Measurements from ENCODE around the gene FOXO6. TPM values are rescaled to one million over a fixed set of nuclear protein-coding genes. Genes with fewer than 3 reads are reported as not detected.

FOXO6 gene
- total and polyA plus RNA-seq, 2 donors from 2014 or later: 0.47 to 1.0 TPM

- Histone ChIP-seq H3K4me1 (ENCODE audit: control insufficient read depth in 2 of 3, insufficient read depth in 2 of 3, low read depth in 1 of 3, low read length in 3 of 3) (peaks cover 0 to 3% (median 0%) of the 10 kb centered on the region in 3 donors), H3K27ac (ENCODE audit: low read depth in 2 of 2, low read length in 2 of 2) (no peak overlapping the region), H3K27me3 (ENCODE audit: control insufficient read depth, insufficient read depth, low read length) (no peaks in the 10 kb centered on the region), H3K9ac (ENCODE audit: low read length in 3 of 3) (no peak overlapping the region), H3K4me3 (ENCODE audit: low read length in 3 of 3) (no peak overlapping the region), H3K9me3 (ENCODE audit: control insufficient read depth in 2 of 3, insufficient read depth in 1 of 3, low read length in 3 of 3) (no peaks in the 10 kb centered on the region), H3K36me3 (ENCODE audit: control insufficient read depth in 2 of 3, insufficient read depth in 3 of 3, low read length in 3 of 3) (no peaks in the 10 kb centered on the region)
- TF ChIP-seq, protein P1, sequence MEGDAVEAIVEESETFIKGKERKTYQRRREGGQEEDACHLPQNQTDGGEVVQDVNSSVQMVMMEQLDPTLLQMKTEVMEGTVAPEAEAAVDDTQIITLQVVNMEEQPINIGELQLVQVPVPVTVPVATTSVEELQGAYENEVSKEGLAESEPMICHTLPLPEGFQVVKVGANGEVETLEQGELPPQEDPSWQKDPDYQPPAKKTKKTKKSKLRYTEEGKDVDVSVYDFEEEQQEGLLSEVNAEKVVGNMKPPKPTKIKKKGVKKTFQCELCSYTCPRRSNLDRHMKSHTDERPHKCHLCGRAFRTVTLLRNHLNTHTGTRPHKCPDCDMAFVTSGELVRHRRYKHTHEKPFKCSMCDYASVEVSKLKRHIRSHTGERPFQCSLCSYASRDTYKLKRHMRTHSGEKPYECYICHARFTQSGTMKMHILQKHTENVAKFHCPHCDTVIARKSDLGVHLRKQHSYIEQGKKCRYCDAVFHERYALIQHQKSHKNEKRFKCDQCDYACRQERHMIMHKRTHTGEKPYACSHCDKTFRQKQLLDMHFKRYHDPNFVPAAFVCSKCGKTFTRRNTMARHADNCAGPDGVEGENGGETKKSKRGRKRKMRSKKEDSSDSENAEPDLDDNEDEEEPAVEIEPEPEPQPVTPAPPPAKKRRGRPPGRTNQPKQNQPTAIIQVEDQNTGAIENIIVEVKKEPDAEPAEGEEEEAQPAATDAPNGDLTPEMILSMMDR (IDR thresholded peaks at IDR 0.05; ENCODE audit: borderline replicate concordance, extremely low read depth, insufficient read depth): no peak
- FAIRE-seq (no peak), DNase-seq (no peak)
- intact Hi-C loops (cut with DNase I): no loop called here
Measured at GRCh38 chr1:41397020-41397419, 35.8 kb downstream of the FOXO6 start.

DNA sequence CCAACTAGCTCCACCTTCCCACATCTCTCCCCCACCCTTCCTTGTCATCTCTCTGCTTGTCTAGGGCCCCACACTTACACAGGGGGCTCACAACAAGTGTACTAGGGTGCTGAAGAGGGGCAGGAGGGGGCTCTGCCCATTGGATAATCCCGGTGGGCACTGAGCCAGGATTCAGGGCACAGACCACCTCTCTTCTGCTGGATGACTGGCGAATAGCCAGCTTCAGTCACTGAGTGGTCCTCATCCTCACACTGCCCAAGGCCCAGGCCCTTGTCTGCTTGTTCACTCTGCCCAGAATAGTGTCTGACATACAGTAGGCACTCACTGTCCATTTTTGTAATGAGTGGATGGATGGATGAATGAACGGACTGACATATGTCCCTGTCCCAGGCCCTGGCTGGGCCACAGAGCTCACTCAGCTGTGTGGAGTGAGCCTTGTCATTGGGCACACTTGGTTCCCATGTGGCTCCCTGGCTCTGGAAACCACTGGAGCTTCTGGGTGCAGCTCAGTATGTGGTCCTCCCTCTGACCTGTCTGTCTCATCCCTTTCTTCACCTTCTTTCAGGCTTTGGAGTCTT, 36.6 kb downstream of the FOXO6 start:
- no peak for FAIRE-seq
- TF ChIP-seq, protein P1 (IDR thresholded peaks at IDR 0.05; ENCODE audit: borderline replicate concordance, extremely low read depth, insufficient read depth): no peak

DNA sequence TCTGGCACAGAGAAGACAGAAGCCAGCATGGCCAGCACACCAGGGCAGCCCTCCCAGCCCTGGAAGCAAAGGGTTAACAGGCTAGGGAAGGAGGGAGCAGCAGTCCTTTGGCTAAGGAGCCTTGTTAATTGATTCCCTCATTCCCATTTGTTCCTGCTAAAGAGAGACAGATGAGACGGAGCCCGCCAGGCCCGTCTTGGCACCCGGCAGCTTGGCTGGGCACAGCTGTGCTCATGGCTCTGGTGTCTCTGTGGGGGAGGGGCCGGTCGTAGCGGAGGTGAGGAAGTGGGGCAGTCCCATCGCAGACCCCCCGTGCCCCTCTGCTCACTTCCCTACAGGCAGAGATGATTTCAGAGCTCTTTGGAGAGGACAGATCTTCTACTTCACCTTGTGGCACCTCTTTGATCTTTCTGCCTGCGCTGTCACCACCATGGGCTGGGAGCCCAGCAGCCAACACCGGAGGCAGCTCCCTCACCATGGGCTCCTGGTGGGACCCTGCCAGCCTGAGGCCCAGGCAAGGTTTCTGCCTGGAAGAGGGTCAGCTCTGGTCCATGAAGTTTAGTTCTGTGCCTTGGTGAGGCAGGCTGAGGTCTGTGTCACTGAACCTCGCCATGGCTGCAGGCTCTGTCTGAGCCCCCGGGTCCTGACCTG, 38.0 kb downstream of the FOXO6 start:
- H3K4me3 ChIP-seq (ENCODE audit: low read length in 3 of 3): no peak overlapping the region

More for the DNA sequence above, 36.6 kb downstream of the FOXO6 start:
- intact Hi-C loops (cut with DNase I): no loop called here
- no peak overlapping the region for H3K27ac ChIP-seq (ENCODE audit: low read depth in 2 of 2, low read length in 2 of 2)
- H3K27me3 ChIP-seq (ENCODE audit: control insufficient read depth, insufficient read depth, low read length): no peaks in the 10 kb centered on the region
- no peaks in the 10 kb centered on the region for H3K36me3 ChIP-seq (ENCODE audit: control insufficient read depth in 2 of 3, insufficient read depth in 3 of 3, low read length in 3 of 3)
- H3K4me3 ChIP-seq (ENCODE audit: low read length in 3 of 3): no peak overlapping the region
- H3K9me3 ChIP-seq (ENCODE audit: control insufficient read depth in 2 of 3, insufficient read depth in 1 of 3, low read length in 3 of 3): no peaks in the 10 kb centered on the region
- DNase-seq: no peak
- peaks cover 0 to 3% (median 0%) of the 10 kb centered on the region in 3 donors for H3K4me1 ChIP-seq (ENCODE audit: control insufficient read depth in 2 of 3, insufficient read depth in 2 of 3, low read depth in 1 of 3, low read length in 3 of 3)
- no peak overlapping the region for H3K9ac ChIP-seq (ENCODE audit: low read length in 3 of 3)

More for the DNA sequence above, 38.0 kb downstream of the FOXO6 start:
- intact Hi-C loops (cut with DNase I): no loop called here
- Histone ChIP-seq H3K9me3 (ENCODE audit: control insufficient read depth in 2 of 3, insufficient read depth in 1 of 3, low read length in 3 of 3) (no peaks in the 10 kb centered on the region), H3K27me3 (ENCODE audit: control insufficient read depth, insufficient read depth, low read length) (no peaks in the 10 kb centered on the region), H3K4me1 (ENCODE audit: control insufficient read depth in 2 of 3, insufficient read depth in 2 of 3, low read depth in 1 of 3, low read length in 3 of 3) (peaks cover 0 to 3% (median 0%) of the 10 kb centered on the region in 3 donors), H3K9ac (ENCODE audit: low read length in 3 of 3) (no peak overlapping the region), H3K36me3 (ENCODE audit: control insufficient read depth in 2 of 3, insufficient read depth in 3 of 3, low read length in 3 of 3) (no peaks in the 10 kb centered on the region), H3K27ac (ENCODE audit: low read depth in 2 of 2, low read length in 2 of 2) (no peak overlapping the region)
- peak in 3 of 5 donors; percentile 63 to 76 (median 67) for DNase-seq
- TF ChIP-seq, protein P1 (IDR thresholded peaks at IDR 0.05; ENCODE audit: borderline replicate concordance, extremely low read depth, insufficient read depth): no peak
- FAIRE-seq: no peak

Measured in kidney (tissue), 14 donors.